ENCODE data around the gene HMGCS1.
"Not testable (repeated sequence)": the region's sequence is repeated elsewhere in the genome, so short reads cannot be mapped to it uniquely, and the experiment has no call there.

HMGCS1 gene

GRCh38 chr5:43313035-43313853, at the start of gene HMGCS1:
TSS of gene HMGCS1 (minus strand) at chr5:43313412. CDS start at chr5:43298965, 14,447 bp downstream.
- peak; percentile 99 for DNase-seq (ENCODE audit: low spot score)

- DNase-seq (ENCODE audit: low spot score), result no peak
Observed at GRCh38 chr5:43358726-43359125, 45.5 kb upstream of the HMGCS1 start.

GRCh38 chr5:43358301-43358700, 45.1 kb upstream of the HMGCS1 start:
- no peak for DNase-seq (ENCODE audit: low spot score)

GRCh38 chr5:43357878-43358281, 44.7 kb upstream of the HMGCS1 start:
- no peak for DNase-seq (ENCODE audit: low spot score)

- DNase-seq (ENCODE audit: low spot score), result no peak
Observed at GRCh38 chr5:43357067-43357466, 43.9 kb upstream of the HMGCS1 start.

- no peak for DNase-seq (ENCODE audit: low spot score)
Observed at GRCh38 chr5:43354774-43355173, 41.6 kb upstream of the HMGCS1 start.

- DNase-seq (ENCODE audit: low spot score), result no peak
Observed at GRCh38 chr5:43353668-43354067, 40.5 kb upstream of the HMGCS1 start.

GRCh38 chr5:43352915-43353314, 39.7 kb upstream of the HMGCS1 start:
- no peak for DNase-seq (ENCODE audit: low spot score)

GRCh38 chr5:43352131-43352530, 38.9 kb upstream of the HMGCS1 start:
- DNase-seq (ENCODE audit: low spot score), result no peak

GRCh38 chr5:43348861-43349363, 35.7 kb upstream of the HMGCS1 start:
- no peak for DNase-seq (ENCODE audit: low spot score)

GRCh38 chr5:43348207-43348606, 35.0 kb upstream of the HMGCS1 start:
- no peak for DNase-seq (ENCODE audit: low spot score)

GRCh38 chr5:43338862-43339261, 25.6 kb upstream of the HMGCS1 start:
- no peak for DNase-seq (ENCODE audit: low spot score)

GRCh38 chr5:43336159-43336558, 22.9 kb upstream of the HMGCS1 start:
- DNase-seq (ENCODE audit: low spot score), result no peak

- DNase-seq (ENCODE audit: low spot score), result no peak
Observed at GRCh38 chr5:43335681-43336080, 22.5 kb upstream of the HMGCS1 start.

GRCh38 chr5:43332401-43332800, 19.2 kb upstream of the HMGCS1 start:
- peak; percentile 14 for DNase-seq (ENCODE audit: low spot score)

- DNase-seq (ENCODE audit: low spot score), result not testable (repeated sequence)
Observed at GRCh38 chr5:43325624-43326023, 12.4 kb upstream of the HMGCS1 start.

- not testable (repeated sequence) for DNase-seq (ENCODE audit: low spot score)
Observed at GRCh38 chr5:43323488-43323887, 10.3 kb upstream of the HMGCS1 start.

- DNase-seq (ENCODE audit: low spot score), result no peak
Observed at GRCh38 chr5:43320846-43321245, 7.6 kb upstream of the HMGCS1 start.

GRCh38 chr5:43316421-43316820, 3.2 kb upstream of the HMGCS1 start:
- DNase-seq (ENCODE audit: low spot score), result no peak

GRCh38 chr5:43315682-43316081, 2.5 kb upstream of the HMGCS1 start:
- no peak for DNase-seq (ENCODE audit: low spot score)

- no peak for DNase-seq (ENCODE audit: low spot score)
Observed at GRCh38 chr5:43315263-43315662, 2.1 kb upstream of the HMGCS1 start.

- DNase-seq (ENCODE audit: low spot score), result no peak
Observed at GRCh38 chr5:43314724-43315123, 1.5 kb upstream of the HMGCS1 start.

GRCh38 chr5:43313854-43314457, 744 bp upstream of the HMGCS1 start:
- no peak for DNase-seq (ENCODE audit: low spot score)

- no peak for DNase-seq (ENCODE audit: low spot score)
Observed at GRCh38 chr5:43312699-43313034, 545 bp downstream of the HMGCS1 start.

Data from AG08395 (cell line).